HCT116 (cell line): ENCODE results near the gene MUC6. TPM values are rescaled to one million over a fixed set of nuclear protein-coding genes. Genes with fewer than 3 reads are reported as not detected.

Experiments
- ATAC-seq: fragments of 200-7000 bp; cut with Tn5 transposase; 2 replicates; pipeline ENCODE4 v1.9.1; 2020; ENCODE audit warnings: mild to moderate bottlenecking, moderate library complexity
- BruUV-seq: library from RNA; stranded (reverse); fragments of 400-500 nt; replicated peaks from 2 replicates; lab custom pipeline; 2021; lab: Mats Ljungman, UMichigan
- CTCF ChIA-PET: fragments of 300-600 bp; sonication (Branson Sonifier 250); formaldehyde crosslinking; loops from one replicate; lab custom pipeline; 2021; ENCODE audit warnings: antibody characterized with exemption; lab: Charles Lee
- POLR2A ChIA-PET: fragments of 300-600, 350-600 bp; sonication (Branson Sonifier 250); formaldehyde crosslinking; loops from one replicate; lab custom pipeline; 2021; ENCODE audit warnings: antibody characterized with exemption; lab: Charles Lee
- RAD21 ChIA-PET, 2 experiments: fragments of 300-600 bp; sonication (Branson Sonifier 250); formaldehyde crosslinking; loops; one replicate each; lab custom pipeline; 2023; ENCODE audit warnings: low total read pairs in 2 of 2; ENCODE audit not compliant: uncharacterized antibody in 2 of 2, unreplicated experiment in 2 of 2, low non-redundant PET in 1 of 2; lab: Charles Lee
- DNase-seq: peaks from one replicate; pipeline ENCODE4 v3.0.0-alpha.2; 2010; ENCODE audit warnings: low read depth, low spot score
- H2AFZ ChIP-seq: fragments of 200-600 bp; shearing (Covaris generic), sonication (generic); 2 replicates; pipeline ENCODE4 v1.6.1; 2017; ENCODE audit warnings: low read depth, mixed run types, mixed read lengths, antibody characterized with exemption, low read length; ENCODE audit not compliant: poor library complexity, severe bottlenecking
- H3K27ac ChIP-seq: 2 replicates; pipeline ENCODE4 v1.5.1; 2012; ENCODE audit warnings: low read depth, low read length
- H3K27me3 ChIP-seq: fragments of 200-600 bp; sonication (generic); 2 replicates; pipeline ENCODE4 v1.6.1; 2016; ENCODE audit warnings: mixed run types, low read length, mixed read lengths; ENCODE audit not compliant: insufficient read depth
- H3K36me3 ChIP-seq, 2 experiments: fragments of 200-500 bp in 1 of 2; fragments of 200-600 bp in 1 of 2; sonication (Bioruptor generic) in 1 of 2; sonication (generic) in 1 of 2; 2 replicates each; pipeline versions ENCODE4 v1.5.1 to v1.6.1; 2014 to 2016; ENCODE audit warnings: low read length in 2 of 2, inconsistent platforms in 1 of 2, mixed read lengths in 1 of 2, mixed run types in 1 of 2; ENCODE audit not compliant: insufficient read depth in 2 of 2, control insufficient read depth in 1 of 2
- H3K4me1 ChIP-seq, 2 experiments: fragments of 200-600 bp in 1 of 2; sonication (generic) in 1 of 2; 2 replicates each; pipeline versions ENCODE4 v1.5.1 to v1.6.1; 2012 to 2017; ENCODE audit warnings: low read length in 2 of 2, inconsistent platforms in 1 of 2, mild to moderate bottlenecking in 1 of 2, mixed read lengths in 1 of 2, mixed run types in 1 of 2, moderate library complexity in 1 of 2; ENCODE audit not compliant: insufficient read depth in 2 of 2, control insufficient read depth in 1 of 2
- H3K4me2 ChIP-seq: fragments of 200-600 bp; sonication (generic); 2 replicates; pipeline ENCODE4 v1.6.1; 2017; ENCODE audit warnings: mixed run types, low read length, mixed read lengths
- H3K4me3 ChIP-seq, 2 experiments: fragments of 200-600 bp in 1 of 2; sonication (generic) in 1 of 2; replicated peaks in 1 of 2; 2 replicates each; pipeline ENCODE4 v1.5.1; 2011 to 2016; ENCODE audit warnings: low read length in 2 of 2, control low read depth in 1 of 2, low read depth in 1 of 2, mild to moderate bottlenecking in 1 of 2, mixed read lengths in 1 of 2, mixed run types in 1 of 2
- H3K79me2 ChIP-seq: fragments of 200-600 bp; sonication (generic); 2 replicates; pipeline ENCODE4 v1.6.1; 2017; ENCODE audit warnings: mild to moderate bottlenecking, mixed run types, low read length, moderate library complexity, mixed read lengths; ENCODE audit not compliant: insufficient read depth
- H3K9ac ChIP-seq: fragments of 200-600 bp; sonication (generic); 2 replicates; pipeline ENCODE4 v1.6.1; 2016; ENCODE audit warnings: low read length, mixed read lengths
- H3K9me2 ChIP-seq: fragments of 200-600 bp; sonication (generic), shearing (Covaris generic); 2 replicates; pipeline ENCODE4 v1.6.1; 2017; ENCODE audit warnings: mixed run types, mild to moderate bottlenecking, moderate library complexity; ENCODE audit not compliant: insufficient read depth
- H3K9me3 ChIP-seq, 2 experiments: fragments of 200-500 bp in 1 of 2; fragments of 200-600 bp in 1 of 2; sonication (Bioruptor generic) in 1 of 2; sonication (generic) in 1 of 2; 2 replicates each; pipeline ENCODE4 v1.6.1; 2014 to 2017; ENCODE audit warnings: low read length in 2 of 2, mixed read lengths in 2 of 2, inconsistent platforms in 1 of 2, low read depth in 1 of 2, mild to moderate bottlenecking in 1 of 2, mixed run types in 1 of 2, moderate library complexity in 1 of 2; ENCODE audit not compliant: control insufficient read depth in 1 of 2, insufficient read depth in 1 of 2
- H4K20me1 ChIP-seq: fragments of 200-600 bp; sonication (generic), shearing (Covaris generic); 2 replicates; pipeline ENCODE4 v1.6.1; 2017; ENCODE audit warnings: mixed run types, mild to moderate bottlenecking, moderate library complexity; ENCODE audit not compliant: insufficient read depth
- EGR1 ChIP-seq: IDR thresholded peaks from 2 replicates; pipeline ENCODE4 v1.6.1; 2012; ENCODE audit warnings: low read depth
- EZH2 ChIP-seq: fragments of 200-600 bp; sonication (generic); IDR thresholded peaks from 2 replicates; pipeline ENCODE4 v1.6.1; 2017; ENCODE audit warnings: antibody characterized with exemption, mixed run types
- EZH2phosphoT487 ChIP-seq: fragments of 200-600 bp; IDR thresholded peaks from 2 replicates; pipeline ENCODE4 v1.6.1; 2018; ENCODE audit warnings: antibody characterized with exemption, borderline replicate concordance
- FOSL1 ChIP-seq: IDR thresholded peaks from 2 replicates; pipeline ENCODE4 v1.6.1; 2012; ENCODE audit warnings: low read depth
- POLR2A ChIP-seq: IDR thresholded peaks from 2 replicates; pipeline ENCODE4 v1.7.0; 2011; ENCODE audit warnings: borderline replicate concordance; ENCODE audit not compliant: insufficient read depth, insufficient read length; ENCODE audit errors: extremely low read depth
- RAD21 ChIP-seq: IDR thresholded peaks from 2 replicates; pipeline ENCODE4 v1.6.1; 2012; ENCODE audit warnings: low read depth, mild to moderate bottlenecking
- SIN3A ChIP-seq: IDR thresholded peaks from 2 replicates; pipeline ENCODE4 v1.6.1; 2012; ENCODE audit warnings: low read depth
- SP1 ChIP-seq: IDR thresholded peaks from 2 replicates; pipeline ENCODE4 v1.6.1; 2012; ENCODE audit warnings: low read depth
- SRF ChIP-seq: IDR thresholded peaks from 2 replicates; pipeline ENCODE4 v1.6.1; 2012; ENCODE audit warnings: low read depth
- YY1 ChIP-seq: IDR thresholded peaks from 2 replicates; pipeline ENCODE4 v1.6.1; 2011; ENCODE audit warnings: low read length, low read depth, moderate library complexity, mild to moderate bottlenecking; ENCODE audit not compliant: insufficient replicate concordance; ENCODE audit errors: extremely low read depth
- ZFX ChIP-seq: fragments of 450-650 bp; IDR thresholded peaks from 2 replicates; pipeline ENCODE4 v1.6.1; 2017
- ZNF274 ChIP-seq: fragments of 200-500 bp; sonication (Bioruptor generic); IDR thresholded peaks from 2 replicates; pipeline ENCODE4 v1.6.1; 2014; ENCODE audit warnings: mild to moderate bottlenecking, low read depth, low read length, inconsistent platforms
- intact Hi-C: fragments of 100-400 bp; cut with micrococcal nuclease; formaldehyde crosslinking; loops from 2 replicates; pipeline ENCODE4 v1.10.0; 2022
- total RNA-seq: library from RNA; stranded (reverse); gene quantifications from one replicate; pipeline ENCODE4 v1.2.1, GENCODE V29; 2021; ENCODE audit not compliant: unreplicated experiment
- TF ChIP-seq, protein P1 (sequence below): IDR thresholded peaks from 2 replicates; pipeline ENCODE4 v1.6.1; 2011; ENCODE audit warnings: mild to moderate bottlenecking, low read length, moderate library complexity; ENCODE audit not compliant: insufficient replicate concordance; ENCODE audit errors: extremely low read depth
- TF ChIP-seq, protein P2 (sequence below): IDR thresholded peaks from 2 replicates; pipeline ENCODE4 v1.6.1; 2012
- TF ChIP-seq, protein P3 (sequence below), 3 experiments: fragments of 200-600 bp in 1 of 3; sonication (generic) in 1 of 3; IDR thresholded peaks in 2 of 3; conservative IDR thresholded peaks in 1 of 3; 2 replicates each; pipeline ENCODE4 v1.5.1; 2012 to 2017; ENCODE audit warnings: low read depth in 2 of 3, low read length in 2 of 3, antibody characterized with exemption in 1 of 3, borderline replicate concordance in 1 of 3, control low read depth in 1 of 3, mild to moderate bottlenecking in 1 of 3, mixed read lengths in 1 of 3, mixed run types in 1 of 3, moderate library complexity in 1 of 3; ENCODE audit not compliant: insufficient read depth in 1 of 3
- TF ChIP-seq, protein P4 (sequence below): IDR thresholded peaks from 2 replicates; pipeline ENCODE4 v1.6.1; 2012

Gene MUC6
- total RNA-seq, 1 experiment from 2014 or later, result 0.02 TPM

DNA sequence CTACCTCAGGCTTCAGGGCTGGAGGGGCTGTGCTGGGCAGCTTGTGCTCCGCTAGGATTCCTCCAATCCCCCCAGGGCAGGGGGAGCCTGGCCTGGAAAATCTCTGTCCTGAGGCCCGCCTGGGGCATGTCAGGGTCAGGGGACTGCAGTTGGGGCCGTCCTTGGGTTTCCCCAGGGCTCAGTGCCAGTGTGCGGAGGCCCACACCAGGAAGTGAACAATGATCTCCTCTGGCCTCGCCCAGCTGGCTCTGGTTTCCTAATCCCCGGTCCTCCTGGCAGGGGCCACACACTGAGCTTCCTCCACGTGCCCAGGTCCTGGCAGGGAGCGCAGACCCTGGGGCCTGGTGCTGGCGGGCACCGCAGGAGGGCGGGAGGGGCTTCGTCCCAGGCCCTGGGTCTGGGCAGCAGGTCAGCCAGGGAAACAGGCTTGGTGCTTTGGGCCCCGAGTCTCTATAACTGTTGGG is 36.8 kb upstream of the MUC6 start:
- ChIA-PET RAD21 (no interaction called here), CTCF (no interaction called here), POLR2A (interaction anchor here (0.6 kb wide), 1 partner anchor 231 kb away, joined by 4 read pairs; the partner anchor contains the start of genes POLR2L and TSPAN4)
- no TSS peak for BruUV-seq
- intact Hi-C loops, result no loop called here
- H3K27ac ChIP-seq, result peak overlapping the region; percentile 42; the same call in 1 of the 2 replicates
- H3K9me2 ChIP-seq, result no peaks in the 10 kb centered on the region
- peak overlapping the region; percentile 52 for H3K4me2 ChIP-seq
- H2AFZ ChIP-seq, result no peak overlapping the region
- no peaks in the 10 kb centered on the region for H3K9me3 ChIP-seq
- H3K27me3 ChIP-seq, result no peaks in the 10 kb centered on the region
- no peaks in the 10 kb centered on the region for H4K20me1 ChIP-seq
- H3K79me2 ChIP-seq, result no peaks in the 10 kb centered on the region
- TF ChIP-seq, protein P1, sequence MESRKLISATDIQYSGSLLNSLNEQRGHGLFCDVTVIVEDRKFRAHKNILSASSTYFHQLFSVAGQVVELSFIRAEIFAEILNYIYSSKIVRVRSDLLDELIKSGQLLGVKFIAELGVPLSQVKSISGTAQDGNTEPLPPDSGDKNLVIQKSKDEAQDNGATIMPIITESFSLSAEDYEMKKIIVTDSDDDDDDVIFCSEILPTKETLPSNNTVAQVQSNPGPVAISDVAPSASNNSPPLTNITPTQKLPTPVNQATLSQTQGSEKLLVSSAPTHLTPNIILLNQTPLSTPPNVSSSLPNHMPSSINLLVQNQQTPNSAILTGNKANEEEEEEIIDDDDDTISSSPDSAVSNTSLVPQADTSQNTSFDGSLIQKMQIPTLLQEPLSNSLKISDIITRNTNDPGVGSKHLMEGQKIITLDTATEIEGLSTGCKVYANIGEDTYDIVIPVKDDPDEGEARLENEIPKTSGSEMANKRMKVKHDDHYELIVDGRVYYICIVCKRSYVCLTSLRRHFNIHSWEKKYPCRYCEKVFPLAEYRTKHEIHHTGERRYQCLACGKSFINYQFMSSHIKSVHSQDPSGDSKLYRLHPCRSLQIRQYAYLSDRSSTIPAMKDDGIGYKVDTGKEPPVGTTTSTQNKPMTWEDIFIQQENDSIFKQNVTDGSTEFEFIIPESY, result no peak
- TF ChIP-seq SP1, result no peak
- TF ChIP-seq, protein P2, sequence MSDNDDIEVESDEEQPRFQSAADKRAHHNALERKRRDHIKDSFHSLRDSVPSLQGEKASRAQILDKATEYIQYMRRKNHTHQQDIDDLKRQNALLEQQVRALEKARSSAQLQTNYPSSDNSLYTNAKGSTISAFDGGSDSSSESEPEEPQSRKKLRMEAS, result peak; percentile 90; the same call in 1 of the 2 replicates
- no peaks in the 10 kb centered on the region for H3K36me3 ChIP-seq
- H3K9ac ChIP-seq, result peak overlapping the region; percentile 36
- no peak overlapping the region for H3K4me3 ChIP-seq
- H3K4me1 ChIP-seq, result peaks cover 19 to 33% of the 10 kb centered on the region in 2 experiments
- ATAC-seq (peak; percentile 47), DNase-seq (peak; percentile 4)

DNA sequence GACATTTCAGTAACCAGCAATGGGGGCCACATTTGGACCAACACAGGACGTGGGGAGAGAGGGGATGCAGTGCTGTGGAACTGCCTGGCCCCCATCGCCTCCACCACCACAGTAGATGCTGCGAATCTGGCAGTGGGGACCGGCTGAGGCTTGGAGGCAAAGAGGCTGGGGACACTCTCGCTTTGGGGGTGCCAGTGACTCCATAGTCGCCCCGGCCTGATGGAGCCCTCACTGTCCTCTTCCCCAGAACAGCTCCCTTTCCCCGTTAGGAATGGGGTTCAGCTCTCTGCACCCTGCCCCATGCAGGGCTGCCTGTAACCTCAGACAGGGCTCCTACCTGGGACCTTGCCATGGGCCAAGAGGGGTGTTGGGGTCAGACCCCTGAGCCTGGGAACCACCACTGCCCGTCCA is 36.3 kb upstream of the MUC6 start:
- Histone ChIP-seq H3K27ac (peak overlapping the region; percentile 42; the same call in 1 of the 2 replicates), H3K27me3 (no peaks in the 10 kb centered on the region), H3K9me2 (no peaks in the 10 kb centered on the region), H3K9ac (peak overlapping the region; percentile 36), H4K20me1 (no peaks in the 10 kb centered on the region), H3K4me3 (no peak overlapping the region), H2AFZ (no peak overlapping the region), H3K36me3 (no peaks in the 10 kb centered on the region), H3K79me2 (no peaks in the 10 kb centered on the region), H3K4me2 (peak overlapping the region; percentile 52), H3K9me3 (no peaks in the 10 kb centered on the region), H3K4me1 (peaks cover 19 to 33% of the 10 kb centered on the region in 2 experiments)
- peak; percentile 16; the same call in 1 of the 2 replicates for ATAC-seq
- no peak for DNase-seq
- BruUV-seq, result no TSS peak
- ChIA-PET CTCF (no interaction called here), RAD21 (no interaction called here), POLR2A (interaction anchor here (0.6 kb wide), 1 partner anchor 230 kb away, joined by 4 read pairs; the partner anchor contains the start of genes POLR2L and TSPAN4)
- intact Hi-C loops, result no loop called here
- TF ChIP-seq FOSL1 (no peak), RAD21 (no peak), ZNF274 (no peak), SRF (no peak), EZH2phosphoT487 (no peak), YY1 (no peak), EZH2 (no peak), ZFX (no peak), EGR1 (no peak), POLR2A (no peak), SIN3A (no peak)
- TF ChIP-seq, protein P3, sequence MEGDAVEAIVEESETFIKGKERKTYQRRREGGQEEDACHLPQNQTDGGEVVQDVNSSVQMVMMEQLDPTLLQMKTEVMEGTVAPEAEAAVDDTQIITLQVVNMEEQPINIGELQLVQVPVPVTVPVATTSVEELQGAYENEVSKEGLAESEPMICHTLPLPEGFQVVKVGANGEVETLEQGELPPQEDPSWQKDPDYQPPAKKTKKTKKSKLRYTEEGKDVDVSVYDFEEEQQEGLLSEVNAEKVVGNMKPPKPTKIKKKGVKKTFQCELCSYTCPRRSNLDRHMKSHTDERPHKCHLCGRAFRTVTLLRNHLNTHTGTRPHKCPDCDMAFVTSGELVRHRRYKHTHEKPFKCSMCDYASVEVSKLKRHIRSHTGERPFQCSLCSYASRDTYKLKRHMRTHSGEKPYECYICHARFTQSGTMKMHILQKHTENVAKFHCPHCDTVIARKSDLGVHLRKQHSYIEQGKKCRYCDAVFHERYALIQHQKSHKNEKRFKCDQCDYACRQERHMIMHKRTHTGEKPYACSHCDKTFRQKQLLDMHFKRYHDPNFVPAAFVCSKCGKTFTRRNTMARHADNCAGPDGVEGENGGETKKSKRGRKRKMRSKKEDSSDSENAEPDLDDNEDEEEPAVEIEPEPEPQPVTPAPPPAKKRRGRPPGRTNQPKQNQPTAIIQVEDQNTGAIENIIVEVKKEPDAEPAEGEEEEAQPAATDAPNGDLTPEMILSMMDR (IDR thresholded peaks at IDR 0.05 in 2 of 3, conservative IDR thresholded peaks at IDR 0.05 in 1 of 3; ENCODE audit: borderline replicate concordance in 1 of 3, insufficient read depth in 1 of 3, low read depth in 2 of 3, low read length in 2 of 3), result no peak
- TF ChIP-seq, protein P4, sequence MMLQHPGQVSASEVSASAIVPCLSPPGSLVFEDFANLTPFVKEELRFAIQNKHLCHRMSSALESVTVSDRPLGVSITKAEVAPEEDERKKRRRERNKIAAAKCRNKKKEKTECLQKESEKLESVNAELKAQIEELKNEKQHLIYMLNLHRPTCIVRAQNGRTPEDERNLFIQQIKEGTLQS, result no peak
- TF ChIP-seq, protein P2, result no peak
